Neural progenitor cell (in vitro differentiated cells): ENCODE measurements around the gene RMND5A.

Experiments
- EZH2 ChIP-seq: fragments of 200-600 bp; sonication (generic); IDR thresholded peaks from 2 replicates; pipeline ENCODE4 v1.6.1; 2017; ENCODE audit warnings: antibody characterized with exemption, mild to moderate bottlenecking, moderate library complexity
- TF ChIP-seq, protein P1 (sequence below): fragments of 200-600 bp; sonication (generic); IDR thresholded peaks from 2 replicates; pipeline ENCODE4 v1.5.1; 2017; ENCODE audit warnings: antibody characterized with exemption, mild to moderate bottlenecking

GRCh38 chr2:86750240-86750839 is 30.2 kb downstream of the RMND5A start:
- TF ChIP-seq, protein P1, sequence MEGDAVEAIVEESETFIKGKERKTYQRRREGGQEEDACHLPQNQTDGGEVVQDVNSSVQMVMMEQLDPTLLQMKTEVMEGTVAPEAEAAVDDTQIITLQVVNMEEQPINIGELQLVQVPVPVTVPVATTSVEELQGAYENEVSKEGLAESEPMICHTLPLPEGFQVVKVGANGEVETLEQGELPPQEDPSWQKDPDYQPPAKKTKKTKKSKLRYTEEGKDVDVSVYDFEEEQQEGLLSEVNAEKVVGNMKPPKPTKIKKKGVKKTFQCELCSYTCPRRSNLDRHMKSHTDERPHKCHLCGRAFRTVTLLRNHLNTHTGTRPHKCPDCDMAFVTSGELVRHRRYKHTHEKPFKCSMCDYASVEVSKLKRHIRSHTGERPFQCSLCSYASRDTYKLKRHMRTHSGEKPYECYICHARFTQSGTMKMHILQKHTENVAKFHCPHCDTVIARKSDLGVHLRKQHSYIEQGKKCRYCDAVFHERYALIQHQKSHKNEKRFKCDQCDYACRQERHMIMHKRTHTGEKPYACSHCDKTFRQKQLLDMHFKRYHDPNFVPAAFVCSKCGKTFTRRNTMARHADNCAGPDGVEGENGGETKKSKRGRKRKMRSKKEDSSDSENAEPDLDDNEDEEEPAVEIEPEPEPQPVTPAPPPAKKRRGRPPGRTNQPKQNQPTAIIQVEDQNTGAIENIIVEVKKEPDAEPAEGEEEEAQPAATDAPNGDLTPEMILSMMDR = no peak
- TF ChIP-seq EZH2 = no peak
